GM23248 (cell line): ENCODE data around the gene SIGLEC1.

Experiments
- EZH2 ChIP-seq: fragments of 200-600 bp; sonication (generic); IDR thresholded peaks from 2 replicates; pipeline ENCODE4 v1.6.1; 2018; ENCODE audit warnings: antibody characterized with exemption, mild to moderate bottlenecking; ENCODE audit not compliant: insufficient read depth, poor library complexity, severe bottlenecking
- EZH2phosphoT487 ChIP-seq: fragments of 200-600 bp; sonication (generic); IDR thresholded peaks from 2 replicates; pipeline ENCODE4 v1.6.1; 2018; ENCODE audit warnings: antibody characterized with exemption, moderate library complexity, mild to moderate bottlenecking, low read depth; ENCODE audit not compliant: insufficient read depth

DNA sequence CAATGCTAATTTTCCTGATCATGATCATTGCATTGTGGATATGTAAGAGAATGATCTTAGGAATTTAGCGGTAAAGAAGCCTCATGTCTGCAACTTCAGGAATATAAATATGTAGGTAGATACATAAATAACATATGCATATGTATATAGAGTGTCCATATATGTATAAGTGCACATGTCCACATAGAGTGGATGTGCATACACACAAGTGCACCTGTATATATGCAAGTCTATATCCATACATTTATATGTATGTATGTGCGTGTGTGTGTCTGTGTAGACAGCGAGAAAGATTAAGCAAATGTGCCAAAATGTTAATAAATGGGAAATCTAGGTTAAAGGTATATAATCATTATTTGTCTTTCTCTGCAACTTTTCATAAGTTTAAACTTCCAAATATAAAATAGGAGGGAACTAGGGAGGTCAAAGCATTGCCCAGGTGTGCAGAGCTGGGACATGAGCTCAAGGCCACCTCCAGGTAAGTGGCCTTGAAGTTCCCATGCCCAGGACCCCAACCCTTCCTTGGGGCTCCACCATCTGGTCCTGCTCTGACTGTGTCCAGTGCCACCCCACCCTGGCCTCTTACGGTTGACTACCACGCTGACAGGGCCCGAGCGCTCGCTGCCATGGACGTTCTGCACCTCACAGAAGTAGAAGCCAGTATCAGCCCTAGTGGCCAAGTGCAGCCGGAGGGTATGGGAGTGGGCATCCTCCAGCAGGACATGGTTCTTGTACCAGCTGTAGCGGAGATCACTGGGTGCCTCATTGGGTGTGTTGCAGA, 9.6 kb downstream of the SIGLEC1 start:
- TF ChIP-seq EZH2phosphoT487 = no peak
- TF ChIP-seq EZH2 = no peak
